VCaP (cell line): Measurements from ENCODE around the gene MYLK.

Experiments used
- H3K27ac ChIP-seq: fragments of 450-650 bp; 2 replicates; pipeline ENCODE4 v1.5.1; 2017
- CTCF ChIP-seq: fragments of 450-650 bp; conservative IDR thresholded peaks from 2 replicates; pipeline ENCODE4 v1.5.1; 2017; ENCODE audit warnings: mild to moderate bottlenecking, moderate library complexity

Gene MYLK

GRCh38 chr3:123696808-123697207 lies 187.3 kb downstream of the MYLK start:
- H3K27ac ChIP-seq, result no peak overlapping the region
- TF ChIP-seq CTCF, result no peak

GRCh38 chr3:123695731-123696640 lies 188.1 kb downstream of the MYLK start:
- H3K27ac ChIP-seq, result no peak overlapping the region
- TF ChIP-seq CTCF, result no peak

GRCh38 chr3:123695152-123695551 lies 189.0 kb downstream of the MYLK start:
- no peak overlapping the region for H3K27ac ChIP-seq
- TF ChIP-seq CTCF, result no peak

GRCh38 chr3:123694366-123695087 lies 189.6 kb downstream of the MYLK start:
- TF ChIP-seq CTCF, result no peak
- no peak overlapping the region for H3K27ac ChIP-seq

- TF ChIP-seq CTCF, result no peak
- H3K27ac ChIP-seq, result no peak overlapping the region
These were observed 190.4 kb downstream of the MYLK start for GRCh38 chr3:123693584-123694190.

GRCh38 chr3:123692671-123693070 lies 191.5 kb downstream of the MYLK start:
- H3K27ac ChIP-seq, result no peak overlapping the region
- TF ChIP-seq CTCF, result no peak

GRCh38 chr3:123692041-123692440 lies 192.1 kb downstream of the MYLK start:
- TF ChIP-seq CTCF, result no peak
- H3K27ac ChIP-seq, result no peak overlapping the region
